ENCODE data around the gene DAB2IP.

DAB2IP gene

DNA sequence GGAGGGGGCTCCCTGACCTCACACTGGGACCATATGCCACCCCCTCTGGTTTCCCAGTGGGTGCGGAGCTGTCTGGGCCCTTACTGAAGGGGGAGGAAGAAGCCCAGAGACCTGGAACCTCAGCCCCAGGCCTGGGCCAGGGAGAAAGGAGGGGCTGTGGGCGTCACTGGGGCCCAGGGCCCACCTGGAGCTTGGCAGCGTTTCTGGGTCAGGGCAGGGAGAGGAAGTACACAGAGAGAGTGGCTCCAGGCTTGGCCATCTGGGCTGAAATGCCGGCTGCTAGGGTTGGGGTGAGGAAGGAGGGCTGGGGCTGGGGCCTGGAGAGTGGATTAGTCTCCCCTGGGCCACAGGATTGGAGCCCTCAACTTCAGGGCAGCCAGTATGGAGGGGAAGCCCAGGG is 6.4 kb upstream of the DAB2IP start:
- DNase-seq (ENCODE audit: low spot score): no peak

DNA sequence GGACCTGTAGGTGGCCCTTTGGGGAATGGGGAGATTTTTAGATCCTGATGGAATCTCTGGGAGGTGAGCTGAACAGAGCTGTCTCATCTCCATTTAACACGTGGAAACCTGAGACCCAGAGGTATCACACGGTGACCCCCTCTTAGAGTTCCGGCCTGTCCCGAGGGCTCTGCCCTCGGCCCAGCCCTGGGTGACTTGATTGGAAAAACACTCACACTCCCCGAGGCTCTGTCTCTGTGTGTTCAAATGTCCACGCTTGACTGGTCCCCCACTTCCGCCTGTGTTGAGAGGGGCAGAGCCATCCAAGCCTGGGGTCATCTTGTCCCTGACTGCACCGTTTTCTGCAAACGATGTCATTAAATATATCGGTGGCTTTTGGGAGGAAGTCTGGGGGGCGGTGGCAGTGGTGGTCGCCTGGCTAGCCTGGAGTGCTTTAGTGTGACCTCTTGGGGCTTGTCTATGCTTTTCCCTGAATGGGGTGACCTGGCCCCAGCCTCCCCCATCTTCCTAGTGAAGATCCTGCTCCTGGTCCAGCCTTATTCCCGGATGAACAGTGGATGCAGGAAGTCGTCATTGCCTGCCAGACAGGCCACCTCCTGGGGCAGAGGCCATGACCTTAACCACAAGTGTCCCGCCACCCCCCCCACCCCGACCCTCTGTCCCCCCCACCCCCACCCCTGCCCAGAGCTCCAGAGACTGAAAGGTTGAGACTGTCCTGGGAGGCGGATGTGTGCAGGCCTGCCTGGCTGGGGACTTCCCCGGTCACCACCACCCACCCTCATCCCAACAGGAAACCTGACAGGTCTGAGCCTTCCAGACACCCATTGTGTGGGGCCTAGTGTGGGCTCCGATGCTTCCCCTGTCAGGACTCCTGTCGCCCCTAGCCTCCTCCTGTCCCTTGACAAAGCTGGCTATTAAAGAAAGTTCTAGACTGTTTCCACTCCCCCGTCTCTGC is 5.3 kb upstream of the DAB2IP start:
- DNase-seq (ENCODE audit: low spot score): no peak

GRCh38 chr9:121646992-121647391 is 4.4 kb upstream of the DAB2IP start:
- DNase-seq (ENCODE audit: low spot score): no peak

- no peak for DNase-seq (ENCODE audit: low spot score)
Measured at GRCh38 chr9:121648172-121648571, 3.3 kb upstream of the DAB2IP start.

DNA sequence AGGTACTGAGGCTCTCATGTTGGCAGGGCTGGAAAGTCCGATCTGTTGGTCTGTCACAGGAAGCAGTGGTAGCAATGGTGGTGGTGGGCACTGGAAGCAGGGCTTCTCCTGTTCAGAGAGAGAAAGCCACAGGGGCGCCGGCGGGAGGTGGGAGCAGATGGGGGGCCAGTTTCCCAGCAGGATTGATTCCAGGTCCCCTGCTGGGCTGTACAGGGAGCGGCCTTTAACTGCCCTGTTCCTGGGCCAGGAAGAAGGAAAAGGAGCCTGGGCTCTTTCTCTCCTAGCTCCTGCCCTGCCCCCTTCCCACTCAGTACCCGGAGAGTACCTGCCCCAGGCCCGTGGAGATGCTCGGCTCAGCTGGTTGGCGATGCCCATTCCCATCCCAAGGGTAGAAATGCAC is 2.6 kb upstream of the DAB2IP start:
- no peak for DNase-seq (ENCODE audit: low spot score)

- no peak for DNase-seq (ENCODE audit: low spot score)
Measured at GRCh38 chr9:121649476-121650216, 1.8 kb upstream of the DAB2IP start.

DNA sequence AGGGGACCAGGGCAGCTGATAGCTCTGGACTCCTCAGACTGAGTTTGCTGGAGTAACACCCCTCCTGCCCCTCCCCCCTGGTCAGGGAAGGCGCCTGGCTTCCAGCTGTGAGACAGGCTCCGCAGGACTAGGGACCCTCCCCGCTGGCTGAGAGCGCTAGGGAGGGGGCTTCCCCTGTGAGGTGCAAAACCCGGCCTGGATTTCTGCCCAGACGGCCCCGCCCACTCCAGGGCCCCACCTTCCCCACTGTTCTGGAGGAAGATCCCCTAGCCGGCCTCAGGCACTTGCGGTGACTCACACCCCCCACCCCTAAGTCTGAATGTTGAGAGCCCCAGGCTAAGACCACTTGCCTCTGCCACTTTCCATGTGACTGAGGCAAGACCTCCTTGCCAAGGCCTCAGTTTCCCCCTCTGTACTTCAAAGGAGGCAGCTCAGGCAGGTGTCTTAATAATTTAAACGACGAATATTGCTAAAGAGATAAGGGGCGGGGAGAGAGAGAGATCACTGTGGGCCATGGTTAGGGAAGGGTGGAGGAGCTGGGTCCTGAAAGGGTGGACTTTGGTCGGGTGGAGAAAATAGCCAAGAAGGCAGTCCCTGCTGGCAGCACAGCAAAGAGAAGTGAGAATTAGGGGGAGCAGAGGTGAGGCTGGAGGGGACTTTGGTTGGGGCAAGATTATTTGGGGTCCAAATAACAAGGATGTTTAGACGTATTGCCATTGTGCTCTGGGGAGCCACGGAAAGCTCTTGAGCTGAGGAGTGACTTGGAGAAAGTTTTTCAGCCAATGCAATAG is 1.0 kb upstream of the DAB2IP start:
- no peak for DNase-seq (ENCODE audit: low spot score)

DNA sequence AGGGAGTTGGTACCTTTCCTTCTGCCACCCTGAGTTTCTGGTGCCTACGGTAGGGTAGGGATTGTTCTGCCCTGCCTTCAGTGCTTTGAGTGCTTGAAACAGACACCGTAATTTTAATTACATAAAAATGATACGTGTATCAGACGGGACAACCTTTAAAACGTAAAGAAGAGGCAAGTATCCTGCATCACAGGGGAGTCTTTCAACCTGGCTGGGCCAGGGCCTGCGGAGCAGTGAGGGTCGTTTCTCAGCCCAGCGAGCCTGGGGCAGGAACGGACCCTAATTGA is 483 bp upstream of the DAB2IP start:
- no peak for DNase-seq (ENCODE audit: low spot score)

GRCh38 chr9:121652021-121652837 is 795 bp downstream of the DAB2IP start:
- DNase-seq (ENCODE audit: low spot score): no peak

DNA sequence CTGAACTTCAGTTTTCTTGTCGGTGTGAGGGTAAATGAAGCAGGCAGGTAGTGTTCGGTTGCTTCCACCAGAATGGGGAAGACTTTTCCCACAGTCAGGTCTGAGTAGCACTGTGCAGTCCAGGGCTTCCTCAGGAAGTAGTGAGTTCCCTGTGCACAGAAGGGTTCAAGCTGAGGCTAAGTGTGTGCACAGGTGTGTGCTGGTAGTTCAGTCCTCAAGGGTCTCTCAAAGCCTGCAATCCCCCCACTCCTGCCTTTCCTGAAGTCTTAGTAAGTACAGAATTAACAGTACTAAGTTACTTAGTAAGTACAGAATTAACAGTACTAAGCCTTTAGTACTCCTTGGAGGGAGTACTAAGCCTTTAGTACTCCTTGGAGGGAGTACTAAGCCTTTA is 1.4 kb downstream of the DAB2IP start:
- no peak for DNase-seq (ENCODE audit: low spot score)

- no peak for DNase-seq (ENCODE audit: low spot score)
Measured at GRCh38 chr9:121654499-121655140, 3.2 kb downstream of the DAB2IP start.

DNA sequence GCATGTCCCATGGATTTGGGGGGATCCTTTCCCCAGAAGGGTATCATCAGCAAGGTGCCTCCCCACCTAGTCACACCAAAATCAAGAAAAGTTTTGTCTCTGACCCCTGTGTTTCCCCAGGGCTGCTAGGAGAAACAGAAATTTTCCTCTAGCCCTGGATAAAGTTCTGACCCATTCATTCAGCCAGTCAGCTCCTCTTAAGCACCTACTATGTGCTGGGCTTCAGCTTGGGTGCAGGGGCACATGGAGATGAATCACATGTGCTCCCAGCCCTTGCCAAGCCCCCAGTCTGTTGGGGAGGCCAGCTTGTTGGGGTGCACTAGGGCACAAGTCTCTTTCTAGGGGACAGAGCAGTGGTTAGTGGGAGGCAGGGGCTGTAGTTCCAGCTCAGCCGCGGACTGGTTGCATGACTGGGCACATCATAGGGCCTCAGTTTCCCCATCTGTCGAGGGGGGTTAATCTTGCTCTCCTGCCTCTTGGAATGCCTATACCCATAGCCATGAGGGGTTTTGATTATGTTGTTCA is 3.9 kb downstream of the DAB2IP start:
- DNase-seq (ENCODE audit: low spot score): no peak

- no peak for DNase-seq (ENCODE audit: low spot score)
Measured at GRCh38 chr9:121656941-121657470, 5.6 kb downstream of the DAB2IP start.

- DNase-seq (ENCODE audit: low spot score): peak; percentile 37
Measured at GRCh38 chr9:121658166-121658565, 6.7 kb downstream of the DAB2IP start.

GRCh38 chr9:121658591-121658990 is 7.2 kb downstream of the DAB2IP start:
- DNase-seq (ENCODE audit: low spot score): no peak

DNA sequence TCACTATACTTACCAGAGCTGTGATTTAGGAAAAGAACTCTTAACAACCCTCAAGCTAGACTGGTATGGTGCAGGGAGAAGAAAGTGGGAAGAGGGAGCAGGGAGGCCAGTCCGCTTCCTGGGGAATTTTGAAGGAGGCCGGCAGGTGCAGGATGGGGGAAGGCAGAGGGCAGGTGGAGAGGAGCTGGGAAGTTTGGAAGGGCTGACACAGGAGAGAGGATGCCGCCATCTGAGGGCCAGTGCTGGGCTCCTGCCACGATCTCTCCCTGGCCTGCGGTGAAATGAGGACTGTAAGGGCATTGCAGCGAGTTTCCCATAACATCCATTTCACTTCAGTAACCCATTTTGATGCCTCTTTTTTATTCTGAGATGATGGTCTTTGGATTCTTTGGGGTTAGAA is 8.9 kb downstream of the DAB2IP start:
- no peak for DNase-seq (ENCODE audit: low spot score)

- DNase-seq (ENCODE audit: low spot score): no peak
Measured at GRCh38 chr9:121660876-121661275, 9.4 kb downstream of the DAB2IP start.

DNA sequence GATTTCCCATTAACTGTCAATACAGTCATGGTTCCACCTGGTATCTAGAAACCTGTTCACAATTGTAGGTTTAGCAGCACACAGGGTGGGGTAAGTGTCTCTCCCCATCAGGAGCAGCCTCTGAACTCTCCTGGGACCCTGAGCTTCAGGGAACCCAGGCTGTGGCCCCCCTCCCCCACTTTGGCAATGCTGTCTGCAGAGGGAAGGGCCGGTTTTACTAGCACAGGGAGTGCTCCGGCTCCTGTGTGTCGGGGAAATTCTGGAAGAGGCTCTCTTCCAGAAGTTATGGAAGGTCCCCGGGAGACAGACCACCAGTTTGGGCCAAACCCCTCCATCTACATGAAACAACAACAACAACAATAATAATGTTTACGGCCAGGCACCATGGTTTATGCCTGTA is 9.9 kb downstream of the DAB2IP start:
- no peak for DNase-seq (ENCODE audit: low spot score)

- DNase-seq (ENCODE audit: low spot score): no peak
Measured at GRCh38 chr9:121662359-121662758, 10.9 kb downstream of the DAB2IP start.

- DNase-seq (ENCODE audit: low spot score): no peak
Measured at GRCh38 chr9:121662891-121663580, 11.6 kb downstream of the DAB2IP start.
